ENCODE data around the gene JUND. TPM values are rescaled to one million over a fixed set of nuclear protein-coding genes. Genes with fewer than 3 reads are reported as not detected.
A peak's percentile ranks its signal among the peaks of the same experiment; 100 is the strongest.

JUND gene
- total and polyA plus RNA-seq, 4 donors, result 12.8 to 103 (median 41.8) TPM

- Histone ChIP-seq H3K9ac (ENCODE audit: low read depth in 1 of 2, low read length in 2 of 2) (peak overlapping the region; percentile 18 to 94), H3K9me3 (ENCODE audit: control insufficient read depth in 4 of 4, low read length in 3 of 4) (no peaks in the 10 kb centered on the region), H3K4me3 (ENCODE audit: low read depth in 1 of 3, low read length in 3 of 3) (peak overlapping the region in 2 of 3 donors; percentile 6 to 41), H3K36me3 (ENCODE audit: control insufficient read depth in 4 of 4, insufficient read depth in 3 of 4, low read depth in 1 of 4, low read length in 3 of 4) (peaks cover 0 to 3% (median under 1%) of the 10 kb centered on the region in 4 donors), H3K4me1 (ENCODE audit: control insufficient read depth in 4 of 4, insufficient read depth in 4 of 4, low read length in 3 of 4) (peaks cover 10 to 37% (median 23%) of the 10 kb centered on the region in 4 donors), H3K27me3 (ENCODE audit: control insufficient read depth in 4 of 4, insufficient read depth in 4 of 4, low read length in 3 of 4) (no peaks in the 10 kb centered on the region), H3K27ac (ENCODE audit: low read depth in 1 of 2, low read length in 2 of 2) (peak overlapping the region; percentile 95 to 96)
- TF ChIP-seq FOXA1 (IDR thresholded peaks at IDR 0.05) (no peak), RAD21 (IDR thresholded peaks at IDR 0.05) (peak in 1 of 2 donors; percentile 35), FOXA2 (IDR thresholded peaks at IDR 0.05) (no peak), JUND (IDR thresholded peaks at IDR 0.05) (peak; percentile 44 to 62), NR2F2 (IDR thresholded peaks at IDR 0.05) (peak; percentile 65), ATF3 (IDR thresholded peaks at IDR 0.05) (no peak), HNF4A (conservative IDR thresholded peaks at IDR 0.05) (peak; percentile 27 to 31), YY1 (IDR thresholded peaks at IDR 0.05) (peak; percentile 27), CTCF (IDR thresholded peaks at IDR 0.05; ENCODE audit: low read depth, low read length, missing input control) (no peak), HNF4G (IDR thresholded peaks at IDR 0.05) (no peak), MAX (IDR thresholded peaks at IDR 0.05) (no peak), TAF1 (conservative IDR thresholded peaks at IDR 0.05) (peak; percentile 58), SP1 (IDR thresholded peaks at IDR 0.05) (peak; percentile 45), RXRA (IDR thresholded peaks at IDR 0.05) (no peak), EGR1 (IDR thresholded peaks at IDR 0.05; ENCODE audit: low read depth in 2 of 2) (peak in 1 of 2 donors; percentile 31), ZBTB33 (IDR thresholded peaks at IDR 0.05) (no peak), GABPA (IDR thresholded peaks at IDR 0.05 in 1 of 2, conservative IDR thresholded peaks at IDR 0.05 in 1 of 2) (no peak), REST (IDR thresholded peaks at IDR 0.05) (no peak)
- 34% methylated on average over 29 of the region's 29 CpGs for WGBS
- peak; percentile 76 for DNase-seq (ENCODE audit: low spot score)
These were observed 23.3 kb upstream of the JUND start for GRCh38 chr19:18304458-18305310.
